ENCODE measurements around the gene SMARCA2.

SMARCA2 gene

GRCh38 chr9:2016408-2017330 lies 1.5 kb downstream of the SMARCA2 start:
- H3K9me3 ChIP-seq: no peaks in the 10 kb centered on the region
- no peaks in the 10 kb centered on the region for H3K36me3 ChIP-seq
- intact Hi-C loops (cut with DNase I; ENCODE audit: low total_unique reads): loop anchor here (10.0 kb wide), 3 partner anchors 108 to 828 kb away; partner anchors contain the start of genes PUM3 and VLDLR
- H3K4me1 ChIP-seq: peaks cover 0 to 43% (median 30%) of the 10 kb centered on the region in 4 donors
- H3K27me3 ChIP-seq: no peaks in the 10 kb centered on the region
- TF ChIP-seq CTCF (IDR thresholded peaks at IDR 0.05): no peak
- peak overlapping the region; percentile 67 to 76 for H3K4me3 ChIP-seq
- peak overlapping the region; percentile 96 to 97 for H3K27ac ChIP-seq
- DNase-seq: peak; percentile 87 to 94

- intact Hi-C loops (cut with DNase I; ENCODE audit: low total_unique reads): loop anchor here (10.0 kb wide), 3 partner anchors 107 to 827 kb away; partner anchors contain the start of genes PUM3 and VLDLR
- peak; percentile 84 to 90 for DNase-seq
- Histone ChIP-seq H3K4me1 (peaks cover 0 to 52% (median 39%) of the 10 kb centered on the region in 4 donors), H3K9me3 (no peaks in the 10 kb centered on the region), H3K36me3 (no peaks in the 10 kb centered on the region), H3K4me3 (peak overlapping the region; percentile 67 to 76), H3K27ac (peak overlapping the region; percentile 96 to 97), H3K27me3 (no peaks in the 10 kb centered on the region)
- TF ChIP-seq CTCF (IDR thresholded peaks at IDR 0.05): no peak
These were observed 2.4 kb downstream of the SMARCA2 start for GRCh38 chr9:2017331-2018161.

- Histone ChIP-seq H3K4me3 (peak overlapping the region; percentile 67 to 76), H3K9me3 (no peaks in the 10 kb centered on the region), H3K27ac (peak overlapping the region; percentile 96 to 97), H3K36me3 (no peaks in the 10 kb centered on the region), H3K27me3 (no peaks in the 10 kb centered on the region), H3K4me1 (peaks cover 0 to 57% (median 45%) of the 10 kb centered on the region in 4 donors)
- DNase-seq: no peak
- intact Hi-C loops (cut with DNase I; ENCODE audit: low total_unique reads): loop anchor here (10.0 kb wide), 3 partner anchors 107 to 827 kb away; partner anchors contain the start of genes PUM3 and VLDLR
- TF ChIP-seq CTCF (IDR thresholded peaks at IDR 0.05): no peak
These were observed 3.1 kb downstream of the SMARCA2 start for GRCh38 chr9:2018162-2018643.

- Histone ChIP-seq H3K4me3 (peak overlapping the region; percentile 67 to 76), H3K27ac (peak overlapping the region; percentile 96 to 97), H3K4me1 (peaks cover 0 to 59% (median 45%) of the 10 kb centered on the region in 4 donors), H3K9me3 (no peaks in the 10 kb centered on the region), H3K36me3 (no peaks in the 10 kb centered on the region), H3K27me3 (no peaks in the 10 kb centered on the region)
- no peak for DNase-seq
- TF ChIP-seq CTCF (IDR thresholded peaks at IDR 0.05): no peak
- intact Hi-C loops (cut with DNase I; ENCODE audit: low total_unique reads): loop anchor here (10.0 kb wide), 3 partner anchors 106 to 826 kb away; partner anchors contain the start of genes PUM3 and VLDLR
These were observed 3.8 kb downstream of the SMARCA2 start for GRCh38 chr9:2018764-2019558.
